NCI-H446 (cell line): ENCODE results near the gene SLC35F3.
A peak's percentile ranks its signal among the peaks of the same experiment; 100 is the strongest.

ENCODE experiments used
- DNase-seq, 2 experiments: peaks; one replicate each; lab custom pipeline; 2025; lab: John Stamatoyannopoulos, UW

SLC35F3 gene

DNA sequence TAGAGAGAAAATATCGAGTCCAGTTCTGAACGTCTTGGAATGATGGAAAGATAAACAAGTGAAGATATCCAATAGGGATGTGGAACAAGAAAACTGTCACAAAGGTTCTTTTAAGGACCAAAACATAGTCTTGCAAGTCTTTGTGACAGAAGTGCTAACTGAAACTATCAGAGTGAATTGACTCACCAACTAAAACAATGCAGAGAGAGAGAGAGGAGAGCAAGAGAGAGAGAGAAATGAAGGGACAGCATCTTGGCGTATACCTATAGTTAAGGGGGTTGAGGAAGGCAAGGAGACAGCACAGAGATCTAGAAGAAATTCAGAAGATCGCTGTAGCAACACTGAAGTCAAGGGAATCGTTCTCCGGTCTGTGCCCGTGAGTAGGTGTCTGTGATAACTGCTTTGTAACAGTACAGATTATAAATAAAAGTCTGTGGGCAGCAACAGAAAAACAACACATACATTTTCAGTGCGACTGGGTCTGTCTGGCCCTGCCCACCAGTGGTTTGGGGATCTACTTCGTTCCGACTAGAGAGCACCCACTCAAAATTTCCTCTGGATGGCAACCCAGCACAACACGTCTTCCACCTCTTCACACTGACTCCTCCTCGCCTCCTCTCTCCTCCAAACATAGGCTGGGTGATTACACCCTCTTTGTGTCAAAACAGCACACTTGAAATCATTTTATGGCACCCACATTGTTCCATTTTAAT lies 464.0 kb downstream of the SLC35F3 start:
- no peak for DNase-seq

DNA sequence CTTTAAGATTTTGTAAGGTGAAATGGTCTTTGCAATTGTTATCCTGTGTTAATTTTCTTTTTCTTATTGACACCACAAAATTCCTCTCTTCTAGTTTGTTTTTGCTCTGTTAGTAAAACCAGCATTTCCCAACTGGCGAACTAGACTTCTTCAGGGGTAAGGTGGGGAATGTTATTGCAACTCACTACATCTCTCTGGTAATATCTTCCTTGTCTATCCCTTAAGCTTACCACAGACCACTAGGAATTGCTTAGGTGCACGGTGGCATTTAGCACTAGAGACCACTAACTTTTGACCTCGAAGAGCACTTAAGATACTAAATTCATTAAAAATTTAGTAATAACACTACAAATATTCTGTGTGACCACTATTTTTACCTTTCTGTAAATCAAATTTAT lies 464.6 kb downstream of the SLC35F3 start:
- no peak for DNase-seq

DNA sequence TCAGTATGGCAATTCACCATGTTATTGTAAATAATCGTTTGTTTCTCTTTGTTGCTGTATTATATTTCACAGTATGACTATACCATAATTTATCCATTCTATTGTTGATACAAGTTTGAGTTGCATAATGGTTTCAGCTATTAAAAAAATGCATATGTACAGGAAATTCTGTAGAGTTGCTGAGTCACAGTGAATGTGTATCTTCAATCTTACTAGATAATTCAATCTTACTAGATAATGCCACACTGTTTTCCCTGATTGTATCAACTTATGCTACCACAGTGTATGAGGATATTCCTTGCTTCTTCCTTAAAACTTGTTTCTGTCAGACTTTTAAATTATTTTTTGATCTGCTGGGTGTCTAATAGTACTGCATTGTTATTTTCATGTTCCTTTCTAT lies 465.3 kb downstream of the SLC35F3 start:
- no peak for DNase-seq

DNA sequence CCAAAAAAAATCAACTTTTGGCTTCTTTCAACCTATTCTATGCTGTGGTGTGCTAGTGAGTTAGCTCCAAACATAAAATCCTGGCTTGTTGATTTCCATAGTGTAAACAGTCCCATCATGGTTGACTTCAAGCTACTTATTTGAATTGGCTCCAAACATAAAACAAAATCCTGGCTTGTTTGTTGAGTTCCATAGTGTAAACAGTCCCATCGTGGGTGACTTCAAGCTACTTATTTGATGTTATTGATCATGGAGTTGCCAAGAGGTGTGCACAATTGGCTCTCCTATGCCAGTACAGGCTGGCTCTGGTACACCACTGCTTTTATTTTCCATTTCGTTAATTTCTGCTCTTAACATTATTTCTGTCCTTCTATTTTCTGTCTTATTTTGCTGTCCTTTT lies 466.9 kb downstream of the SLC35F3 start:
- no peak for DNase-seq

DNA sequence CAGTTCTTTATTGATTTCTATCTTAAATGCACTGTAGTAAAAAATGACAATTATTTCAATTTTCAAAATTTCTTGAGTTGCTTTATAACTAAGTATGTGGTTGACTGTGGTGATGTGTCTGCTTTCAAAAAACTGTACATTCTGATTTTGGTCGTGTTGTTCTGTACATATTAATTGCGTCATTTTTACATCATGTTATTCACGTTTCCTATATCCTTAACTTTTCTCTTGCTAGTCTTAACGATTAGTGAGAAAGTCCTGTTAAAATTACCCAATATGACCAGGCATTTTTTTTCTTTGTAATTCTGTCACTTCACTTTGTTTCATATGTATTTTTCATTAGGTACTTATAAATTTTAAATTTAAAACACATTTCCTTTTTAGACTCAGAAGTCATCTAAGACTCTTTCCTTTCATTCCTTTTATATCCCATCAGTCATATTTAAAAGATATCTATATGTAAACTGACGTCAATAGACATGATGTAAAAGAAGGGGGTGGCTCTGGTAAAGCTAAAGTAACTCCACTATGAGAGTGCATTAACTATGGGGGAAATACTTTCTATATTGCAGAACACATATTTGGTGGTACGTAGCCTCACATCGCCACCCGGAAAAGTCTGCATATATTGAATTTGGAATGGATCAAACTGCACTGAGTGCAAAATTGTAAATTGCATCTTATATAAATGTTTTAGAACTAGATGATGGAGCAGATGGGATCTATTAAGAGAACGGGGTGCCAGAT lies 467.7 kb downstream of the SLC35F3 start:
- DNase-seq: no peak

DNA sequence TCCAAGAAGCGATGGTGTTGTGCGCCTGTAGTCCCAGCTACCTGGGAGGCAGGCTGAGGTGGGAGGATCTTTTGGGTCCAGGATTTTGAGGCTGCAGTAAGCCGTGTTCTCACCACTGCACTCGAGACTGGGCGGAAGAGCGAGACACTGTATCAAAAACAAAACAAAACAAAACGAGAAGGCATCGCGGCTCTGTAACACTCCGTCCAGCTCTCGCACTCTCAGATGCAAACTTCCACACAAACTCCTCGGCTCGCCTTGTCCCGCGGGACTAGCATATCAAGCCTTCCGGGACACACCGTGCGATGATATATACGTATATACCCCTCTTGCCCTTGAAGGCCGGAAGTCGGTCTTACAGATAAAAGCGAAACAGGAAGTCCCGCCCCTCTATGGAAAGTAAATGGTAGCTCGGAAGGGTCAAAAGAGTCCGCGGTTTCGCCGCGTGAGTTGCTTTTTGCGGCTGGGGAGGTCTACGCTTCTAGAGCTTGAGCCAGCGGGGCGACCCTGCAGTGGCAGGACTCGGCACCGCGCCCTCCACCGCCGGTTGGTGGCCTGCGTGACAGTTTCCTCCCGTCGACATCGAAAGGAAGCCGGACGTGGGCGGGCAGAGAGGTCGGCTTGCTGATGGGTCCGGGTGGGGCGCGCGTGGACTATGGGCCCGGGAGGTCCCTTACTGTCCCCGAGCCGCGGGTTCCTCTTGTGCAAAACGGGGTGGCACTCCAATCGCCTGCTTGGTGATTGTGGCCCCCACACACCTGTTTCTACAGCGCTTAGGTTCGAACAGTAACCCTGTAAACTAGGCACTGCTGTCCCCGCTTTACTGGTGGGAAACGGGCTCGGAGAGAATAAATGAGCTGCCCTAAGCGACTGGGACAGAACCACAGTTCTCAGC lies 468.8 kb downstream of the SLC35F3 start, which contains the start of gene COA6:
TSS of gene COA6 (plus strand) at position 393 of the 895 bp plus-strand sequence. CDS start at position 404, 11 bp downstream.
- DNase-seq: peak; percentile 87 to 94

DNA sequence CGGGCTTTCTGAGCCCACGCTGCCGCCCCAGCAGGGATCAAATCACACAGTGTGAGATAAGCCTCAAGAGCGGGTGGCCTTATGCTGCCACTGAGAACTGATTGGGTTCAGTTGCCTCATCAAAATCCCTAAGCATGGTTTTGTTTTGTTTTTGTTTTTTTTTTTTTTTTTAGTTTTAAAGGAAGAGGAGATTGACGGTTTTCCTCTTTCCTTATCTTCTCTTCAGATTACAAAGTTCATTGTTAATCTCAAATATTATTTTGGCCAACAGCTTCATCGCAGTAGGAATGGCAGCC lies 469.4 kb downstream of the SLC35F3 start:
- DNase-seq: no peak
